Measurements from ENCODE around the gene TMEM100. TPM values are rescaled to one million over a fixed set of nuclear protein-coding genes. Genes with fewer than 3 reads are reported as not detected.

TMEM100 gene
- total and polyA plus RNA-seq, 10 of the 15 experiments (the other 5 are each of a cell fraction or from before 2014, with no cell fraction given) = not detected

- TF ChIP-seq CBX3 (IDR thresholded peaks at IDR 0.05; ENCODE audit: borderline replicate concordance, low read depth) (no peak), HDGF (IDR thresholded peaks at IDR 0.05) (0 out of 2 replicates have a peak, but pooled peaks have one; percentile 37)
Measured at GRCh38 chr17:55750750-55751657, 28.3 kb upstream of the TMEM100 start, which contains the start of gene PCTP (continued).

GRCh38 chr17:55749985-55750384 is 27.3 kb upstream of the TMEM100 start:
- SMC1A ChIA-PET (ENCODE audit: uncharacterized antibody, unreplicated experiment) = interaction anchor here (1.3 to 1.6 kb wide), 3 partner anchors 11 to 333 kb away, joined by 3 to 4 read pairs (median 3); no protein-coding TSS in a partner anchor
- intact Hi-C loops (cut with micrococcal nuclease; ENCODE audit: unreplicated experiment) = no loop called here
- RAD21 ChIA-PET (ENCODE audit: unreplicated experiment) = no interaction called here
- peaks cover 4% of the 10 kb centered on the region; the same call in 1 of the 2 replicates for H3K4me1 ChIP-seq (ENCODE audit: control insufficient read depth, insufficient read depth, low read length)
- WGBS (ENCODE audit: insufficient coverage, insufficient replicate concordance, low lambda C conversion rate, missing lambda C conversion rate) = 22% methylated on average over 4 of the region's 4 CpGs
- CTCF ChIA-PET = interaction anchor here (1.3 to 3.0 kb wide), 4 partner anchors 8 to 27 kb away, joined by 3 to 23 read pairs (median 7); no protein-coding TSS in a partner anchor
- H3K4me3 ChIP-seq = no peak overlapping the region
- DNase-seq (ENCODE audit: low read depth, low spot score) = no peak
- FAIRE-seq = peak; percentile 13
- H3K79me2 ChIP-seq (ENCODE audit: control insufficient read depth, insufficient read depth, low read length) = no peaks in the 10 kb centered on the region
- H3K27ac ChIP-seq (ENCODE audit: control insufficient read depth, insufficient read depth) = no peak overlapping the region
- no peak overlapping the region for H2AFZ ChIP-seq (ENCODE audit: control insufficient read depth, low read depth, low read length)
- no peaks in the 10 kb centered on the region for H3K36me3 ChIP-seq (ENCODE audit: control insufficient read depth in 2 of 2, insufficient read depth in 2 of 2, low read length in 1 of 2)
- H3K27me3 ChIP-seq (replicated peaks in 1 of 2; ENCODE audit: control insufficient read depth in 2 of 2, insufficient read depth in 2 of 2, low read length in 1 of 2) = no peaks in the 10 kb centered on the region
- no peak overlapping the region for H3K9ac ChIP-seq (ENCODE audit: control insufficient read depth, insufficient read depth, low read length)
- no peak for ATAC-seq
- no peak overlapping the region for H3K4me2 ChIP-seq (ENCODE audit: control insufficient read depth, insufficient read depth)
- BruUV-seq (replicated peaks) = no TSS peak
- in situ Hi-C loops (cut with MboI) = loop anchor here (5.0 kb wide), 1 partner anchor 33 kb away; no protein-coding TSS in a partner anchor
- POLR2A ChIA-PET = interaction anchor here (0.5 kb wide), 1 partner anchor 11 kb away, joined by 3 read pairs; no protein-coding TSS in a partner anchor
- no peaks in the 10 kb centered on the region; the same call in 2 of the 3 replicates for H3K9me3 ChIP-seq (replicated peaks; ENCODE audit: control insufficient read depth, insufficient read depth, low read length)
- H4K20me1 ChIP-seq (ENCODE audit: control insufficient read depth, insufficient read depth) = no peaks in the 10 kb centered on the region
- TF ChIP-seq FOXM1 (IDR thresholded peaks at IDR 0.05; ENCODE audit: low read depth, low read length) (no peak), SRF (IDR thresholded peaks at IDR 0.05; ENCODE audit: low read depth in 2 of 2, low read length in 2 of 2) (no peak), ZNF274 (IDR thresholded peaks at IDR 0.05; ENCODE audit: insufficient read depth, insufficient read length) (no peak), CREM (IDR thresholded peaks at IDR 0.05; ENCODE audit: low read depth) (no peak), SREBF1 (IDR thresholded peaks at IDR 0.05; ENCODE audit: low read length) (no peak), USF1 (IDR thresholded peaks at IDR 0.05; ENCODE audit: borderline replicate concordance, extremely low read length, insufficient read depth, low read depth, low read length) (no peak), MEF2A (IDR thresholded peaks at IDR 0.05; ENCODE audit: insufficient read depth, low read depth, low read length) (no peak), NFYA (IDR thresholded peaks at IDR 0.05; ENCODE audit: borderline replicate concordance, low read depth, low read length) (no peak), CBFB (IDR thresholded peaks at IDR 0.05; ENCODE audit: low read depth) (no peak), E4F1 (IDR thresholded peaks at IDR 0.05; ENCODE audit: borderline replicate concordance, partially characterized antibody) (no peak), CEBPB (IDR thresholded peaks at IDR 0.05; ENCODE audit: borderline replicate concordance in 1 of 2, low read depth in 2 of 2, low read length in 2 of 2) (no peak), POLR2AphosphoS5 (IDR thresholded peaks at IDR 0.05; ENCODE audit: low read length) (no peak), ATF7 (IDR thresholded peaks at IDR 0.05; ENCODE audit: low read depth) (no peak)

All from GM12878 (cell line).